ENCODE measurements around the gene TSPAN18. TPM values are rescaled to one million over a fixed set of nuclear protein-coding genes. Genes with fewer than 3 reads are reported as not detected.

TSPAN18 gene
- polyA plus RNA-seq, 1 of the 3 experiments (the other 2 are of a cell fraction): 0.72 TPM

- Histone ChIP-seq H3K9me3 (no peaks in the 10 kb centered on the region), H4K20me1 (ENCODE audit: insufficient read depth) (peaks cover 30% of the 10 kb centered on the region), H3K79me2 (ENCODE audit: insufficient read depth) (no peaks in the 10 kb centered on the region), H3K9ac (peak overlapping the region; percentile 68), H3K27me3 (ENCODE audit: insufficient read depth) (no peaks in the 10 kb centered on the region), H3K4me2 (peak overlapping the region; percentile 97), H2AFZ (ENCODE audit: low read depth) (peak overlapping the region; percentile 91), H3K36me3 (replicated peaks in 1 of 2; ENCODE audit: control insufficient read depth in 1 of 2, insufficient read depth in 2 of 2, low read length in 1 of 2) (no peaks in the 10 kb centered on the region), H3K9me2 (no peaks in the 10 kb centered on the region), H3K4me1 (ENCODE audit: control insufficient read depth in 1 of 2, insufficient read depth in 2 of 2, low read depth in 1 of 2, low read length in 1 of 2) (peaks cover under 1 to 4% of the 10 kb centered on the region in 2 experiments; a peak in 2 of 4 replicates), H3F3A (replicated peaks; ENCODE audit: insufficient read depth) (peaks cover 6% of the 10 kb centered on the region), H3K4me3 (ENCODE audit: low read depth in 2 of 2, low read length in 1 of 2) (peak overlapping the region; percentile 77 to 88), H3K27ac (ENCODE audit: low read depth in 2 of 2, low read length in 1 of 2) (peak overlapping the region in 1 of 2 experiments; percentile 39; a peak in 1 of 4 replicates)
- ChIA-PET CTCF (interaction anchor here (0.6 to 7.4 kb wide), 21 partner anchors 9 to 333 kb away, joined by 3 to 86 read pairs (median 4); no protein-coding TSS in a partner anchor), POLR2A (no interaction called here)
- peak; percentile 79 for DNase-seq
- TF ChIP-seq MXI1 (IDR thresholded peaks at IDR 0.05; ENCODE audit: low read depth, low read length) (no peak), YY1 (IDR thresholded peaks at IDR 0.05; ENCODE audit: low read depth) (0 out of 2 replicates have a peak, but pooled peaks have one; percentile 32)
- 2% methylated on average over 27 of the region's 63 CpGs for WGBS (ENCODE audit: low lambda C conversion rate)
Observed at GRCh38 chr11:44950031-44950624, 223.4 kb downstream of the TSPAN18 start.

- Histone ChIP-seq H3K4me3 (ENCODE audit: low read depth in 2 of 2, low read length in 1 of 2) (peak within 1 kb of the TSS; percentile 77 to 88), H3K4me1 (ENCODE audit: control insufficient read depth in 1 of 2, insufficient read depth in 2 of 2, low read depth in 1 of 2, low read length in 1 of 2) (peaks cover 4% of the 10 kb centered on the region in 2 experiments; a peak in 2 of 4 replicates), H3F3A (replicated peaks; ENCODE audit: insufficient read depth) (peaks cover 6% of the 10 kb centered on the region), H3K27me3 (ENCODE audit: insufficient read depth) (no peaks in the 10 kb centered on the region), H3K36me3 (replicated peaks in 1 of 2; ENCODE audit: control insufficient read depth in 1 of 2, insufficient read depth in 2 of 2, low read length in 1 of 2) (no peaks in the 10 kb centered on the region), H3K27ac (ENCODE audit: low read depth in 2 of 2, low read length in 1 of 2) (peak within 1 kb of the TSS in 1 of 2 experiments; percentile 43; a peak in 1 of 4 replicates), H4K20me1 (ENCODE audit: insufficient read depth) (peaks cover 28% of the 10 kb centered on the region), H3K9me3 (no peaks in the 10 kb centered on the region), H3K9ac (peak within 1 kb of the TSS; percentile 68), H3K4me2 (peak within 1 kb of the TSS; percentile 97), H3K79me2 (ENCODE audit: insufficient read depth) (no peaks in the 10 kb centered on the region), H2AFZ (ENCODE audit: low read depth) (peak within 1 kb of the TSS; percentile 91), H3K9me2 (no peaks in the 10 kb centered on the region)
- ChIA-PET CTCF (interaction anchor here (0.6 to 7.4 kb wide), 19 partner anchors 9 to 334 kb away, joined by 3 to 86 read pairs (median 4); no protein-coding TSS in a partner anchor), POLR2A (no interaction called here)
- peak; percentile 94 for DNase-seq
- 73% methylated on average over 6 of the region's 83 CpGs for WGBS (ENCODE audit: low lambda C conversion rate)
- TF ChIP-seq NRF1 (IDR thresholded peaks at IDR 0.05; ENCODE audit: low read depth, low read length) (peak; percentile 37; the same call in 1 of the 2 replicates), RAD21 (IDR thresholded peaks at IDR 0.05; ENCODE audit: low read length) (no peak), CTCF (IDR thresholded peaks at IDR 0.05) (peak; percentile 67), FOXM1 (IDR thresholded peaks at IDR 0.05; ENCODE audit: low read depth) (no peak)
Observed at GRCh38 chr11:44950625-44951476, 224.1 kb downstream of the TSPAN18 start, which contains the start of gene TP53I11. Gene TP53I11 (minus strand): TSS chr11:44950883. CDS start chr11:44938335, 12,548 bp downstream.
